Cardiac fibroblast (primary cell): Measurements from ENCODE around the gene SLC35F6.

ENCODE experiments used
- DNase-seq, 2 donors: peaks; one replicate each; pipeline versions ENCODE4 v3.0.0 to v3.0.0-alpha.2; 2010; ENCODE audit warnings: low read depth in 2 of 2
- H3K4me3 ChIP-seq, 2 donors: replicated peaks in 1 of 2; 1 replicate in 1 of 2; 2 replicates in 1 of 2; pipeline ENCODE4 v1.5.1; 2011; ENCODE audit warnings: low read depth in 2 of 2, low read length in 2 of 2, mild to moderate bottlenecking in 2 of 2, moderate library complexity in 1 of 2
- TF ChIP-seq, protein P1 (sequence below): IDR thresholded peaks from one replicate; pipeline ENCODE4 v1.5.1; 2011; ENCODE audit warnings: low read depth, mild to moderate bottlenecking, low read length, inconsistent platforms

The SLC35F6 gene

GRCh38 chr2:26720322-26721114 lies 43.6 kb upstream of the SLC35F6 start:
- peak; percentile 82 to 97 for DNase-seq
- TF ChIP-seq, protein P1, sequence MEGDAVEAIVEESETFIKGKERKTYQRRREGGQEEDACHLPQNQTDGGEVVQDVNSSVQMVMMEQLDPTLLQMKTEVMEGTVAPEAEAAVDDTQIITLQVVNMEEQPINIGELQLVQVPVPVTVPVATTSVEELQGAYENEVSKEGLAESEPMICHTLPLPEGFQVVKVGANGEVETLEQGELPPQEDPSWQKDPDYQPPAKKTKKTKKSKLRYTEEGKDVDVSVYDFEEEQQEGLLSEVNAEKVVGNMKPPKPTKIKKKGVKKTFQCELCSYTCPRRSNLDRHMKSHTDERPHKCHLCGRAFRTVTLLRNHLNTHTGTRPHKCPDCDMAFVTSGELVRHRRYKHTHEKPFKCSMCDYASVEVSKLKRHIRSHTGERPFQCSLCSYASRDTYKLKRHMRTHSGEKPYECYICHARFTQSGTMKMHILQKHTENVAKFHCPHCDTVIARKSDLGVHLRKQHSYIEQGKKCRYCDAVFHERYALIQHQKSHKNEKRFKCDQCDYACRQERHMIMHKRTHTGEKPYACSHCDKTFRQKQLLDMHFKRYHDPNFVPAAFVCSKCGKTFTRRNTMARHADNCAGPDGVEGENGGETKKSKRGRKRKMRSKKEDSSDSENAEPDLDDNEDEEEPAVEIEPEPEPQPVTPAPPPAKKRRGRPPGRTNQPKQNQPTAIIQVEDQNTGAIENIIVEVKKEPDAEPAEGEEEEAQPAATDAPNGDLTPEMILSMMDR = no peak
- no peak overlapping the region for H3K4me3 ChIP-seq

DNA sequence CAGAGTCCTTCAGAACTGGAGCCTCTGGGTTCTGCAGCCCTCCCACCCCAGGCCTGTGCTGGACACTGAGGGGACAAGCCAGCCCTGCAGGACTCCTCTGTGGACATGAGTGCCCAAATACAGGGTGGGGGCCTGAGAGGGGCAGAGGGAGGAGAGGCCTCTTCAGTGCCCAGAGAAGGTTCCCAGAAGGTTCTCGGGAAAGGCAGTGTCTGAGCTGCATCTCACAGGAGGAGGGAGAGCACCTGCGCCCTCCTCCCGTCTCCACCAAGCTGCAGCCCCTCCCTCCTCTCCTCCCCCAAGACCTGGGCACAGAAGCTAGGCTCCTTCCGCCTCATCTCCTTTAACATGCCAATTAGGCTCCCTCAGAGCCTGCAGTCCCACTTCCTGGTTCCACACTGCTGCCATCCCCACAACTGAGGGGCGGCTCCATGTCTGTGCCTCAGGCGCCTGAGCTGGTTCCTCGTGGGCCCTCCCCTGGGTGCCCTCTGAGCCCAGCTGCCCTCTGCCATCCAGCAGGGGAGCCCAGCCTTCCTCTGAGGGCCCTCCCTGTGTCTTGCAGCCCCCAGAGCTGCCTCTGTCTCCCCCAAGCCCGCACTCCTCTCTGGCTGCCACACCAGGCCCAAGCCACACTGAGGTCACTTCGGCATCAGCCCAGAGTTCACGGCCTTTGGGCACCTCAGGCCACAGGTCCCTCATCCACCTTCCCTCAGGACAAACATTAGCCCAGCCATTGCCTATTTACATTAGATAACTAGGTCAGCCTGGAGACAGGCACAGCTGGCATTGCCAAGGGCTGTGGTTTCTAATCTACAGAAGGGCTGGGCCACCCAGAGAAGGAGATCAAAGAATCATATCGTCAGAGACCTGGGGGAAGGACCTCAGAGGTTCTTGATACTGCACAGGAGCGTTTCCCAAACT lies 42.7 kb upstream of the SLC35F6 start:
- TF ChIP-seq, protein P1 = no peak
- DNase-seq = peak in 1 of 2 donors; percentile 32
- H3K4me3 ChIP-seq = no peak overlapping the region

DNA sequence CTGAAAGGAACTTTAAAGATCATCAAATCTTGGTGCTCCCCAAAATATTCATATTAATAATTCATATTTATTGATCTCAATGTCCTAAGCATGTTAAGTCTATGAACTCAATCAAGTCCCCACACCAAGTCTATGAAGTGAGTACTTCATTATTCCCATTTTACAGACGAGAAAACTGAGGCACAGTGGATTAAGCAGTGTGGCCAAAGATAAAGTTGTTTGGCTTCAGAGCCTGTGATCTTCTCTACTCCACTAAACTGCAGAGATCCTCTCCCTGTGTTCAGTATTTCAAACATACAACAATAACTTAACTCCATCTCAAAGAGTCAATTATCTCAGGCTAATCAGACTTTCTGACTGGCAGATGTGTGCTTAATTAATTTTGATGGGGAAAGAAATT lies 41.8 kb upstream of the SLC35F6 start:
- no peak for DNase-seq
- TF ChIP-seq, protein P1 = no peak
- H3K4me3 ChIP-seq = no peak overlapping the region

GRCh38 chr2:26722911-26723310 lies 41.2 kb upstream of the SLC35F6 start:
- no peak overlapping the region for H3K4me3 ChIP-seq
- peak in 1 of 2 donors; percentile 26 for DNase-seq
- TF ChIP-seq, protein P1 = no peak

- DNase-seq = no peak
Measured at GRCh38 chr2:26723475-26723874, 40.6 kb upstream of the SLC35F6 start.

DNA sequence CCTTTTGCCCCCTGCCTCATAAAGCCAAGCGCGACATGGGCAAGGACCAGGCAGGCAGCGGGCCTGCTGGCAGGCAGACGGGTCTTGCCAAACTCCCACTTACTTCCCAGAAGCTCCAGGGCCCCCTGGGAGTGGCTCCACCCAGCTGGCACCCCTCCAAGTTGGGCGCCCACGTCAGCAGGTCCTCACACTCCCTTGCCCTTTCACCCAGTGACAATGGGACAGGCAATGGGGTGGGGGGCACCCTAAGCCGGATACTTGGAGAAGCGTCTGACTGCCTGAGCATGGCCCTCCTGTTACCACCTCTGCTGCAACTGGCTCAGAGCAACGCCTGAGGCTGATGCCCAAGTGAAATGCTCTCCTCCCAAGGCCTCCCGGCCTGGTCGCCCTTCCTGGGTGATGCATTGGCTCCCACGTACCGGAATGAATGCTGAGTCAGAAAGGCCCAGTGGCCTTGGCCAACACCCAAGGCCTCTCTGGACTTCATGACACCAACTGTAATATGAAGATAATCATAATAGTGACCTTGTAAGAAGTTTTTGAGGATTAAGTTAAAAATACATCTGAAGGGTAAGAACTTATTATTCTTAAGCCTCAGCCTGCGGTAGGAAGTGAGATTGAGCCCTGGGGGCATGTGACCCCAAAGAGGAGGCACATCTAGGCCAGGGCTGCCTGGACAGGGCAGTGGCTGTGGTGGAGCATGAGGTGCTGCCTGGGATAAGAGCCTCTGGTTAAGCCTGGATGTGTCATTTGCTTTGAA lies 39.9 kb upstream of the SLC35F6 start:
- DNase-seq = peak; percentile 92 to 96
- no peak overlapping the region for H3K4me3 ChIP-seq
- TF ChIP-seq, protein P1 = no peak

More at GRCh38 chr2:26723475-26723874, 40.6 kb upstream of the SLC35F6 start:
- no peak overlapping the region for H3K4me3 ChIP-seq
- TF ChIP-seq, protein P1 = no peak
